Parathyroid adenoma (tissue), 2 donors: Measurements from ENCODE around the gene ASMTL.

Experiments used
- H2AFZ ChIP-seq: fragments of 300-600 bp; sonication (generic); one replicate; pipeline ENCODE4 v1.7.0; 2017; ENCODE audit warnings: antibody characterized with exemption, mild to moderate bottlenecking
- H3K27ac ChIP-seq: fragments of 300-600 bp; sonication (generic); one replicate; pipeline ENCODE4 v1.7.0; 2017
- H3K27me3 ChIP-seq: fragments of 300-600 bp; sonication (generic); one replicate; pipeline ENCODE4 v1.7.0; 2017; ENCODE audit warnings: low read length; ENCODE audit not compliant: control insufficient read depth, insufficient read depth
- H3K36me3 ChIP-seq: fragments of 300-600 bp; sonication (generic); one replicate; pipeline ENCODE4 v1.7.0; 2017; ENCODE audit warnings: low read length; ENCODE audit not compliant: control insufficient read depth, insufficient read depth
- H3K4me1 ChIP-seq: fragments of 300-600 bp; sonication (generic); one replicate; pipeline ENCODE4 v1.7.0; 2017; ENCODE audit warnings: control low read depth
- H3K4me2 ChIP-seq: fragments of 300-600 bp; sonication (generic); one replicate; pipeline ENCODE4 v1.7.0; 2017; ENCODE audit warnings: low read length
- H3K4me3 ChIP-seq: fragments of 300-600 bp; sonication (generic); one replicate; pipeline ENCODE4 v1.7.0; 2017; ENCODE audit warnings: low read depth, low read length
- H3K79me2 ChIP-seq: fragments of 300-600 bp; sonication (generic); one replicate; pipeline ENCODE4 v1.7.0; 2017; ENCODE audit warnings: control low read depth
- H3K9ac ChIP-seq: fragments of 300-600 bp; sonication (generic); one replicate; pipeline ENCODE4 v1.7.0; 2017; ENCODE audit warnings: mild to moderate bottlenecking
- H3K9me3 ChIP-seq: fragments of 300-600 bp; sonication (generic); one replicate; pipeline ENCODE4 v1.7.0; 2017; ENCODE audit warnings: low read length; ENCODE audit not compliant: control insufficient read depth
- CTCF ChIP-seq: fragments of 300-600 bp; sonication (generic); IDR thresholded peaks from one replicate; pipeline ENCODE4 v1.7.0; 2017; ENCODE audit warnings: antibody characterized with exemption, mild to moderate bottlenecking
- donor health status: primary hyperparathyroidism.

ASMTL gene

GRCh38 chrX:1361275-1361674 is 91.4 kb downstream of the ASMTL start:
- Histone ChIP-seq H3K9me3 (no peaks in the 10 kb centered on the region), H3K27ac (no peak overlapping the region), H3K79me2 (no peaks in the 10 kb centered on the region), H3K4me1 (no peaks in the 10 kb centered on the region), H3K27me3 (no peaks in the 10 kb centered on the region), H2AFZ (no peak overlapping the region), H3K4me2 (no peak overlapping the region), H3K9ac (no peak overlapping the region), H3K36me3 (no peaks in the 10 kb centered on the region), H3K4me3 (no peak overlapping the region)
- TF ChIP-seq CTCF = no peak

- H2AFZ ChIP-seq = no peak overlapping the region
- H3K27me3 ChIP-seq = no peaks in the 10 kb centered on the region
- no peaks in the 10 kb centered on the region for H3K9me3 ChIP-seq
- no peak overlapping the region for H3K27ac ChIP-seq
- TF ChIP-seq CTCF = no peak
- no peak overlapping the region for H3K4me3 ChIP-seq
- no peaks in the 10 kb centered on the region for H3K79me2 ChIP-seq
- no peaks in the 10 kb centered on the region for H3K36me3 ChIP-seq
- H3K4me1 ChIP-seq = no peaks in the 10 kb centered on the region
- no peak overlapping the region for H3K4me2 ChIP-seq
- no peak overlapping the region for H3K9ac ChIP-seq
Observed at GRCh38 chrX:1360171-1360570, 92.5 kb downstream of the ASMTL start.

- H3K27ac ChIP-seq = no peak overlapping the region
- no peaks in the 10 kb centered on the region for H3K79me2 ChIP-seq
- no peak overlapping the region for H3K4me2 ChIP-seq
- H3K27me3 ChIP-seq = no peaks in the 10 kb centered on the region
- H3K36me3 ChIP-seq = no peaks in the 10 kb centered on the region
- H3K9ac ChIP-seq = no peak overlapping the region
- no peaks in the 10 kb centered on the region for H3K4me1 ChIP-seq
- H3K9me3 ChIP-seq = no peaks in the 10 kb centered on the region
- TF ChIP-seq CTCF = no peak
- no peak overlapping the region for H2AFZ ChIP-seq
- H3K4me3 ChIP-seq = no peak overlapping the region
Observed at GRCh38 chrX:1359477-1359873, 93.2 kb downstream of the ASMTL start.

- H3K9me3 ChIP-seq = no peaks in the 10 kb centered on the region
- no peak for TF ChIP-seq CTCF
- H3K4me2 ChIP-seq = no peak overlapping the region
- no peaks in the 10 kb centered on the region for H3K79me2 ChIP-seq
- H3K9ac ChIP-seq = no peak overlapping the region
- H3K4me3 ChIP-seq = no peak overlapping the region
- H3K27ac ChIP-seq = no peak overlapping the region
- H2AFZ ChIP-seq = no peak overlapping the region
- no peaks in the 10 kb centered on the region for H3K27me3 ChIP-seq
- no peaks in the 10 kb centered on the region for H3K4me1 ChIP-seq
- H3K36me3 ChIP-seq = no peaks in the 10 kb centered on the region
Observed at GRCh38 chrX:1358793-1359476, 93.8 kb downstream of the ASMTL start.

- H3K4me3 ChIP-seq = no peak overlapping the region
- H3K4me1 ChIP-seq = no peaks in the 10 kb centered on the region
- H3K36me3 ChIP-seq = no peaks in the 10 kb centered on the region
- H3K4me2 ChIP-seq = no peak overlapping the region
- H3K79me2 ChIP-seq = no peaks in the 10 kb centered on the region
- no peak overlapping the region for H3K27ac ChIP-seq
- no peak overlapping the region for H2AFZ ChIP-seq
- H3K27me3 ChIP-seq = no peaks in the 10 kb centered on the region
- no peak for TF ChIP-seq CTCF
- no peaks in the 10 kb centered on the region for H3K9me3 ChIP-seq
- H3K9ac ChIP-seq = no peak overlapping the region
Observed at GRCh38 chrX:1357993-1358392, 94.7 kb downstream of the ASMTL start.
